Spleen (tissue), 7 donors: ENCODE results near the gene SPRN.

Experiments
- CTCF ChIP-seq, 11 experiments: fragments of 200-600 bp in 7 of 11; fragments of 450-650 bp in 4 of 11; sonication (generic) in 4 of 11; IDR thresholded peaks in 8 of 11; conservative IDR thresholded peaks in 3 of 11; 1 replicate in 7 of 11; 2 replicates in 4 of 11; pipeline versions ENCODE4 v1.4.0 to v1.8.0; 2016 to 2021; ENCODE audit warnings: antibody characterized with exemption in 11 of 11, inconsistent platforms in 4 of 11, mild to moderate bottlenecking in 1 of 11
- POLR2A ChIP-seq, 3 donors: fragments of 450-650 bp; IDR thresholded peaks; one replicate each; pipeline ENCODE4 v1.5.1; 2017; ENCODE audit warnings: antibody characterized with exemption in 3 of 3, mild to moderate bottlenecking in 1 of 3
- donor health status: DM: no; HTN: no; CAD: no; lungs with moderate emphysema.
- donor health status: DM: no; HTN: no; CAD: no.
- donor health status: DM: no; HTN: no; CAD: no.

- TF ChIP-seq CTCF (IDR thresholded peaks at IDR 0.05 in 8 of 11, conservative IDR thresholded peaks at IDR 0.05 in 3 of 11) (no peak), POLR2A (IDR thresholded peaks at IDR 0.05) (no peak)
These were observed 33.2 kb downstream of the SPRN start for GRCh38 chr10:133391249-133391635.
